ENCODE data around the gene KCNMA1.
A peak's percentile ranks its signal among the peaks of the same experiment; 100 is the strongest.
"Not testable (repeated sequence)": the region's sequence is repeated elsewhere in the genome, so short reads cannot be mapped to it uniquely, and the experiment has no call there.

The KCNMA1 gene

GRCh38 chr10:77661674-77662073 lies 24.1 kb upstream of the KCNMA1 start:
- DNase-seq = no peak

GRCh38 chr10:77661100-77661499 lies 23.5 kb upstream of the KCNMA1 start:
- no peak for DNase-seq

GRCh38 chr10:77659046-77659670 lies 21.6 kb upstream of the KCNMA1 start:
- DNase-seq = not testable (repeated sequence)

- DNase-seq = no peak
Observed at GRCh38 chr10:77653210-77653609, 15.6 kb upstream of the KCNMA1 start.

GRCh38 chr10:77649333-77650331 lies 12.0 kb upstream of the KCNMA1 start:
- DNase-seq = no peak

GRCh38 chr10:77648472-77648871 lies 10.9 kb upstream of the KCNMA1 start:
- no peak for DNase-seq

- no peak for DNase-seq
Observed at GRCh38 chr10:77647543-77648293, 10.1 kb upstream of the KCNMA1 start.

- no peak for DNase-seq
Observed at GRCh38 chr10:77644557-77645243, 7.1 kb upstream of the KCNMA1 start.

- peak; percentile 60 to 85 (median 66) for DNase-seq
Observed at GRCh38 chr10:77643795-77644468, 6.3 kb upstream of the KCNMA1 start.

- DNase-seq = peak; percentile 75 to 89 (median 83)
Observed at GRCh38 chr10:77641788-77642397, 4.3 kb upstream of the KCNMA1 start.

- peak in 2 of 4 experiments; percentile 9 to 45 for DNase-seq
Observed at GRCh38 chr10:77641344-77641743, 3.7 kb upstream of the KCNMA1 start.

- DNase-seq = no peak
Observed at GRCh38 chr10:77640167-77640566, 2.6 kb upstream of the KCNMA1 start.

- no peak for DNase-seq
Observed at GRCh38 chr10:77639756-77640155, 2.1 kb upstream of the KCNMA1 start.

- DNase-seq = peak in 2 of 4 experiments; percentile 68 to 72
Observed at GRCh38 chr10:77638321-77639101, 903 bp upstream of the KCNMA1 start.

- peak in 1 of 4 experiments; percentile 30 for DNase-seq
Observed at GRCh38 chr10:77636967-77637531, 559 bp downstream of the KCNMA1 start.

GRCh38 chr10:77636282-77636966 lies 1.2 kb downstream of the KCNMA1 start:
- DNase-seq = no peak

- no peak for DNase-seq
Observed at GRCh38 chr10:77635402-77636227, 2.0 kb downstream of the KCNMA1 start.

GRCh38 chr10:77634939-77635338 lies 2.7 kb downstream of the KCNMA1 start:
- DNase-seq = no peak

GRCh38 chr10:77633376-77633775 lies 4.2 kb downstream of the KCNMA1 start:
- no peak for DNase-seq

Data from suppressor macrophage (primary cell).